ENCODE data around the gene TLR8.

DNA sequence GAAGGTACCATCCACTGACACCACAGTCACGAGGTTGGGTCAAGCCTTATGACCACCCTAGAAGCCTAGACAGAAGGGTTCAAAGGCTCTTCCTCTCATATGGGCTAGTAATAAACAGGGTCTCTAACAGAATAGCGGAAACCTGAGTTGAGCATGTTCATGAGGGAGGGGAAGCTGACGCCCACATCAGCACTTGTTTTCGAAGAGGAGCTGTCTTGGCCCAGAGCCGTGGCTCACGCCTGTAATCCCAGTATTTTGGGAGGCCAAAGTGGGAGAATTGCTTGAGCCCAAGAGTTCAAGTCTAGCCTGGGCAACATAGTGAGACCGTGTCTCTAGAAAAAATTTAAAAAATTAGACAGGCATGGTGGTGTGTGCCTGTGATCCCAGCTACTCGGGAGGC is 47.0 kb downstream of the TLR8 start:
- TF ChIP-seq SUZ12 (IDR thresholded peaks at IDR 0.05; ENCODE audit: extremely low read depth, insufficient read depth, insufficient read length), result no peak
- no peak for TF ChIP-seq YY1 (IDR thresholded peaks at IDR 0.05; ENCODE audit: insufficient read depth, insufficient read length)

All from NT2/D1 (cell line).